Epithelial cell of proximal tubule (primary cell): ENCODE measurements around the gene PACRGL. TPM values are rescaled to one million over a fixed set of nuclear protein-coding genes. Genes with fewer than 3 reads are reported as not detected.
"Not testable (repeated sequence)": the region's sequence is repeated elsewhere in the genome, so short reads cannot be mapped to it uniquely, and the experiment has no call there.

Experiments used
- DNase-seq: peaks from one replicate; pipeline ENCODE4 v3.0.0-alpha.2; 2011; ENCODE audit warnings: low read depth
- H3K4me3 ChIP-seq: 2 replicates; pipeline ENCODE4 v1.5.1; 2011; ENCODE audit warnings: low read depth, mild to moderate bottlenecking, low read length
- total RNA-seq: library from RNA; depleted of rRNA; stranded (reverse); fragments of >200 nt; gene quantifications from 2 replicates; pipeline ENCODE4 v1.2.3, GENCODE V29; 2015
- TF ChIP-seq, protein P1 (sequence below): conservative IDR thresholded peaks from 2 replicates; pipeline ENCODE4 v1.5.1; 2012; ENCODE audit warnings: low read depth, mild to moderate bottlenecking, low read length

PACRGL gene
- total RNA-seq, 1 donor from 2014 or later: 21.0 TPM

DNA sequence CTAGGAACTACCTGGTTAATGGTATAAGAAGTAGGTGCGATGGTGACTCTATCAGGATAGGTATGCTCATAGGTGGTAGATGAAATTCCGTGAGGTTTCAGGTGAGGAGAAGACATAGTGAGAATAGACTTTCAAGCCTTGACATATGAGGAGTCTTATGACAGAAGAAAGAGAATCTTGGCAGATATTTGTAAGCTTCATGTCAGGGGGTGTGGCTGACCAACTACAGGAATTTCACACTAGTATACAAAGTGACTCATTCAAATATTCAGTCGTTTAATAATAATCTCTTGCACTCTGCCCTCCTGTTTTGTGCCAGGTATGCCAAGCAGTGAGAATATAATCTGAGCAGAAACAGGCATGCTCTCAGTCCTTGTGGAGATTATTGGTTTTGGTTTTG, 22.8 kb downstream of the PACRGL start:
- H3K4me3 ChIP-seq: no peak overlapping the region
- TF ChIP-seq, protein P1, sequence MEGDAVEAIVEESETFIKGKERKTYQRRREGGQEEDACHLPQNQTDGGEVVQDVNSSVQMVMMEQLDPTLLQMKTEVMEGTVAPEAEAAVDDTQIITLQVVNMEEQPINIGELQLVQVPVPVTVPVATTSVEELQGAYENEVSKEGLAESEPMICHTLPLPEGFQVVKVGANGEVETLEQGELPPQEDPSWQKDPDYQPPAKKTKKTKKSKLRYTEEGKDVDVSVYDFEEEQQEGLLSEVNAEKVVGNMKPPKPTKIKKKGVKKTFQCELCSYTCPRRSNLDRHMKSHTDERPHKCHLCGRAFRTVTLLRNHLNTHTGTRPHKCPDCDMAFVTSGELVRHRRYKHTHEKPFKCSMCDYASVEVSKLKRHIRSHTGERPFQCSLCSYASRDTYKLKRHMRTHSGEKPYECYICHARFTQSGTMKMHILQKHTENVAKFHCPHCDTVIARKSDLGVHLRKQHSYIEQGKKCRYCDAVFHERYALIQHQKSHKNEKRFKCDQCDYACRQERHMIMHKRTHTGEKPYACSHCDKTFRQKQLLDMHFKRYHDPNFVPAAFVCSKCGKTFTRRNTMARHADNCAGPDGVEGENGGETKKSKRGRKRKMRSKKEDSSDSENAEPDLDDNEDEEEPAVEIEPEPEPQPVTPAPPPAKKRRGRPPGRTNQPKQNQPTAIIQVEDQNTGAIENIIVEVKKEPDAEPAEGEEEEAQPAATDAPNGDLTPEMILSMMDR: no peak
- no peak for DNase-seq

DNA sequence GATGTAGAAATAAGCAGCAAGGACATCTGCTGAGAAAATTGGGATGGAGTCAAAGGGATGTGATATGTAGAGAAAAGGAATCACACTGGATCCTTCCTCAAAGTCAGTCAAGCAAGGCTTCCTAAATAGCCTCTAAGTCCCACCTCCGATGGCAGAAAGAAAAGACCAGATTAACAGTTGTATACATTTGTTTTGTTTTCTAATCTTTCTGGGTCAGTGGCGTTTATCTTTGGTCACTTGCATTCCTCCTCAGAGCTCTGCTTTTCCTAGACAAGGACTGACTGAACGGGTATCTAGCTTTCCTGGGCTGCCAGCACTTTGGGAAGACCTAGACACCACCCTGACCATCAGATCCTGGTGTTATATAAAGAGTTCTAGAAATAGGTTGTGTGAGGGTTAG, 23.2 kb downstream of the PACRGL start:
- TF ChIP-seq, protein P1: no peak

DNA sequence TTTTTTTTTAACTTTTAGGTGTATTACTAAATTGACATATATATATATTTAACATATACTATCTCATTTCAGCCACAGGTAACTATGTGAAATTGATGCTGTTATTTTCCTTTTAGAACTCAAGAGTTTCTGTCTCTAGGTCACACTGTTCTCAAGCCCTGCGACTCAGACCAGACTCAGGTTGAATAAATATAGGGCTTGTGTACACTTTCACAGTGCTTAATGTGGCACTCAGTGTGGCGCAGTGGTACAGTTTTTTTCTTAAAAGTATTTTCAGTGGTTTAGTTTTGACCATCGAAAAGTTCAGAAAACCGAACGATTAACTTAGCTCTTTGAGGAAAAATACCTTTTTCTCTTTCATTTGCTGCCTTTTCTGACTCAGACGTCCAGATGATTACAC, 24.7 kb downstream of the PACRGL start:
- H3K4me3 ChIP-seq: no peak overlapping the region
- no peak for DNase-seq
- TF ChIP-seq, protein P1: no peak

More for the DNA sequence above, 23.2 kb downstream of the PACRGL start:
- no peak overlapping the region for H3K4me3 ChIP-seq
- DNase-seq: no peak

DNA sequence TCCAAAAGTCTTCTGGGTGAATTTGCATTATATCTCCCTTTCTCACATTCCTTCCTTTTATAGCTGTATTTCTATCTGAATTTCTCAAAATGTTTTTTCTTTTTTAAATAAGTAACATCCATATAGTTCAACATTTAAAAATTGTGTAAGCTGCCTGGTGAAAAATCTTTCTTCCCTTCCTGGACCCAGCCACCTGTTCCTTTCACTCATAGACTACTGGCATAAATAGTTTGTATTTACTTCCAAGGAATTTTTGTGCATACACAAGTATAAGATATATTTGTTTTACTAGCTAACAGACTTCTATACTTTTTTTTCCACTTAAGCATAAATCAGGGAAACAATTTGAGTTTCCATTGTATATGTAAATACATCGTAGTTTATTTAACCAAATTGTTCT, 35.7 kb downstream of the PACRGL start:
- DNase-seq: no peak
- TF ChIP-seq, protein P1: no peak
- H3K4me3 ChIP-seq: no peak overlapping the region

DNA sequence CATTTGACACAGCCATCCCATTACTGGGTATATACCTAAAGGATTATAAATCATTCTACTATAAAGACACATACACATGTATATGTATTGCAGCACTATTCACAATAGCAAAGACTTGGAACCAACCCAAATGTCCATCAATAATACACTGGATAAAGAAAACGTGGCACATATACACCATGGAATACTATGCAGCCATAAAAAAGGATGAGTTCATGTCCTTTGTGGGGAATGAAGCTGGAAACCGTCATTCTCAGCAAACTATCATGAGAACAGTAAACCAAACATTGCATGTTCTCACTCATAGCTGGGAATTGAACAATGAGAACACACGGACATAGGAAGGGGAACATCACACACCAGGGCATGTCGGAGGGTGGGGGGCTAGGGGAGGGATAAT, 45.7 kb downstream of the PACRGL start:
- not testable (repeated sequence) for DNase-seq, H3K4me3 ChIP-seq

DNA sequence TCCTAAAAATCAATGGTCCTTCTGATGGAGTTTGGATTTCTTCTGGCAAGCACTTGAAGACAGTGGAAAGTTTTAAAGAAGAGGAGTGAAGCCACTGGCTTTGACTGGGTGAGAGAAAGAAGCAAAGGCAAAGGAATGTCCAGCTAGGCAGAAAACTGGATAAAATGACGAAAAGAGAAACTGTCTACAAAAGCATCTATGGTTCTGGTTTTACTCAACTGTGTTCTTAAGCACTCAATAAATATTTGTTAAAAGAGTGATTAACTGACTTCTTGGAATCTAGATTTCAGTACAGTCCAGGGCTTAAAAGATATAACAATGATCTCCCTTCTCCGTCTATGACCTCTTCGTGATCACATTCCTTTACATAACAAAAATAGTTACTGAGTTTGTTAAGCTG, 52.4 kb downstream of the PACRGL start:
- TF ChIP-seq, protein P1: no peak
- no peak for DNase-seq
- no peak overlapping the region for H3K4me3 ChIP-seq

DNA sequence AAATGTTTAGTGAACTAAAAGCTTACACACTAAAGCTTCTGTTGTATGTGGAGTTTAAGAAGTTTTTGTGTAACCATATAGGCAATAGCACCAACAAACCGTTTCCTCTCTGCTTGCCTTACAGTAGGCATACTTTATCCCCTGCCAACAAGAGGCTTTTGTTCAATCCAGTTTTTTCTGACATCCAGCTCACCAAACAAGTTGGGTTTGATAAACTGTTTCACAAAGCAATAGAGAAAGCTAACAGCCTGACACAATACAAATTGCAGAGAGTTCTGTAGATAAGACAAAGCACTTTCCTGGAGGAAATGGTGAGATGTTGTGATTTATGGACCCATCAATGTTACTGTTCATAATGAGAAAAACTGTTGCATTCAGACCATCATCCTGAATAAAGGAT, 53.8 kb downstream of the PACRGL start:
- TF ChIP-seq, protein P1: no peak
- no peak for DNase-seq
- H3K4me3 ChIP-seq: no peak overlapping the region

DNA sequence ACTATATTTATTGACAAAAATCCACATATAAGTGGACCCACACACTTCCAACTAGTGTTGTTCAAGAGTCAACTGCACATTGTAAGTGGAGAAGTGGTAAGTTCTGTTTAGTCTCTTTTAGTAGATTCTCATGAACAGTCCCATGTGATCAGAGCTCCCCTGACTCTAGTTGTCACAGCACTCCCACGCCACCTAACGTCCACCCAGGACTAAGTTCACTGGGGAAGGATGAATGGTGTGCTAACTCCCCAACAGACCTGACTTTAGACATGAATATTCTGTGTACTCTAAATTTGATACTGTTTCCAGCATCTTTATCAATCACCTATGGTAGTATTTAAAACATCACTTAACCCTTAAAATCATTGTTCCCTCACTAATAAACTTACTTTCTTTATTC, 59.8 kb downstream of the PACRGL start:
- no peak overlapping the region for H3K4me3 ChIP-seq
- TF ChIP-seq, protein P1: peak; percentile 57
- DNase-seq: no peak
